Measurements from ENCODE around the gene BLNK. TPM values are rescaled to one million over a fixed set of nuclear protein-coding genes. Genes with fewer than 3 reads are reported as not detected.

BLNK gene
- total RNA-seq, 1 donor from 2014 or later, result 1.4 TPM

- H3K27me3 ChIP-seq (ENCODE audit: low read depth), result peaks cover 18% of the 10 kb centered on the region
- peaks cover 10% of the 10 kb centered on the region for H3K4me1 ChIP-seq
- H3K27ac ChIP-seq (replicated peaks), result no peak overlapping the region
- intact Hi-C loops (cut with micrococcal nuclease), result no loop called here
- DNase-seq, result no peak
- TF ChIP-seq, protein P1, sequence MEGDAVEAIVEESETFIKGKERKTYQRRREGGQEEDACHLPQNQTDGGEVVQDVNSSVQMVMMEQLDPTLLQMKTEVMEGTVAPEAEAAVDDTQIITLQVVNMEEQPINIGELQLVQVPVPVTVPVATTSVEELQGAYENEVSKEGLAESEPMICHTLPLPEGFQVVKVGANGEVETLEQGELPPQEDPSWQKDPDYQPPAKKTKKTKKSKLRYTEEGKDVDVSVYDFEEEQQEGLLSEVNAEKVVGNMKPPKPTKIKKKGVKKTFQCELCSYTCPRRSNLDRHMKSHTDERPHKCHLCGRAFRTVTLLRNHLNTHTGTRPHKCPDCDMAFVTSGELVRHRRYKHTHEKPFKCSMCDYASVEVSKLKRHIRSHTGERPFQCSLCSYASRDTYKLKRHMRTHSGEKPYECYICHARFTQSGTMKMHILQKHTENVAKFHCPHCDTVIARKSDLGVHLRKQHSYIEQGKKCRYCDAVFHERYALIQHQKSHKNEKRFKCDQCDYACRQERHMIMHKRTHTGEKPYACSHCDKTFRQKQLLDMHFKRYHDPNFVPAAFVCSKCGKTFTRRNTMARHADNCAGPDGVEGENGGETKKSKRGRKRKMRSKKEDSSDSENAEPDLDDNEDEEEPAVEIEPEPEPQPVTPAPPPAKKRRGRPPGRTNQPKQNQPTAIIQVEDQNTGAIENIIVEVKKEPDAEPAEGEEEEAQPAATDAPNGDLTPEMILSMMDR (IDR thresholded peaks at IDR 0.05; ENCODE audit: borderline replicate concordance), result no peak
- H3K9me3 ChIP-seq (replicated peaks), result no peaks in the 10 kb centered on the region
- no peaks in the 10 kb centered on the region for H3K36me3 ChIP-seq
- no peak overlapping the region for H3K4me3 ChIP-seq
Observed at GRCh38 chr10:96272316-96273280, 1.2 kb upstream of the BLNK start.

DNA sequence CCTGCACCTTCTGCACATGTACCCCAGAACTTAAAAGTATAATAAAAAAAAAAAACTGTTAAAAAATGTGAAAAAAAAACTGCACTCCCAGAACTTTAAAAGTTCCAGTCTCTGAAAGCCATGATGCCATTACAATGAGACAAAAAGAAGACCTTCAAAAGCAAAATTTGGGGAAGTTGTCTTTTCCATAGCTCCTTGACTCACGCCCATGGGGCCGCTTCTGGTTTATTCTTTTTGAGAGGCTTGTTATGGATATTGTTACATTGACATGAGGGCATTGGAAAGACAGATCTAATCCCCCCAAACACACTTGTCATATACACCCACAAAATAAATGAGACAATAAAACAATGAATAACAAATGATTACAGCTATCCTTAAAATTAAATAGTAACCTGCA lies 798 bp downstream of the BLNK start:
- Histone ChIP-seq H3K4me1 (peaks cover 7% of the 10 kb centered on the region), H3K27ac (replicated peaks) (peak overlapping the region; percentile 61), H3K27me3 (ENCODE audit: low read depth) (peaks cover 37% of the 10 kb centered on the region), H3K4me3 (peak overlapping the region; percentile 21), H3K36me3 (no peaks in the 10 kb centered on the region), H3K9me3 (replicated peaks) (no peaks in the 10 kb centered on the region)
- TF ChIP-seq, protein P1 (IDR thresholded peaks at IDR 0.05; ENCODE audit: borderline replicate concordance), result no peak
- intact Hi-C loops (cut with micrococcal nuclease), result no loop called here
- no peak for DNase-seq

DNA sequence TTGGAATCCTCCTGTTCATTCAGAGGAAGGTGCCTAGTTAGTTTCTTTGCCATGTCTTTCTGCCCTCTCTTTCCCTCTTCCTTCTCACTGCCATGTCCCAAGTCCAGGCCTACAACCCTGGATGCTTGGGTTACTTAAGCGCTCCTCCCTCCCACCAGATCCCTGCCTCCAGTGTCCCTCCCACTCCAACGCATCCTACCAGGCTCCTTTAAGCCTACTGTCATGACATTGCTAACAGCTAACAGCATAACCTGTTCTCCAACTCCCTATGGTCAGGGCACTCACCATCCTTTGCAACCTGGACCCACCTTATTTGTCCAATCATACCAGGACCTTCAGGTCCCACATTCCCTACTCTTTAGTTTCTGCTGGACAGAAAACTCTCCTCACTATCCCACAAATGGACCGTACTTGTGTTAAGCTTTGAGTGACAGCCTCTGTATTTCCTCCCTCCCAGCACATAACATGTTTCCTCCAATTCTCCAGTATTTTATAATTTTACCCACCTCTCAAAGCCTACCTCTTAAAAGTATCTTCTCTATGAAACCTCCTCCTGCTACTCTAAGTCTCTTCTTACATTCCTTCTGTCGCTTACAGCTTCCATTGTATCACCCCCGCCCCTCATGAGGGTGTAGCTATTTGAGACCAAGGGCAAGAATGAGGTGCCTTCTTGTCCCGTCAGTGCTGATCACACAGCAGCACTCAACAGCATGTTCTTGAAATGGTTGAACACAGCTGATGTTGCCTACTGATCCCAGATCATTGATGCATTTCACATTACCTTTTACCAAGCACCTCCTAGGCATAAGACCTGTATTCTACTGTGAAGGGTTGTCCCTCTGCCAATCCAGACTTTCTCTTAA lies 1.7 kb downstream of the BLNK start:
- no peak for DNase-seq
- TF ChIP-seq, protein P1 (IDR thresholded peaks at IDR 0.05; ENCODE audit: borderline replicate concordance), result no peak
- H3K27me3 ChIP-seq (ENCODE audit: low read depth), result peaks cover 46% of the 10 kb centered on the region
- intact Hi-C loops (cut with micrococcal nuclease), result no loop called here
- H3K9me3 ChIP-seq (replicated peaks), result no peaks in the 10 kb centered on the region
- no peaks in the 10 kb centered on the region for H3K36me3 ChIP-seq
- H3K4me1 ChIP-seq, result peaks cover 5% of the 10 kb centered on the region
- no peak overlapping the region for H3K27ac ChIP-seq (replicated peaks)
- H3K4me3 ChIP-seq, result no peak overlapping the region

DNA sequence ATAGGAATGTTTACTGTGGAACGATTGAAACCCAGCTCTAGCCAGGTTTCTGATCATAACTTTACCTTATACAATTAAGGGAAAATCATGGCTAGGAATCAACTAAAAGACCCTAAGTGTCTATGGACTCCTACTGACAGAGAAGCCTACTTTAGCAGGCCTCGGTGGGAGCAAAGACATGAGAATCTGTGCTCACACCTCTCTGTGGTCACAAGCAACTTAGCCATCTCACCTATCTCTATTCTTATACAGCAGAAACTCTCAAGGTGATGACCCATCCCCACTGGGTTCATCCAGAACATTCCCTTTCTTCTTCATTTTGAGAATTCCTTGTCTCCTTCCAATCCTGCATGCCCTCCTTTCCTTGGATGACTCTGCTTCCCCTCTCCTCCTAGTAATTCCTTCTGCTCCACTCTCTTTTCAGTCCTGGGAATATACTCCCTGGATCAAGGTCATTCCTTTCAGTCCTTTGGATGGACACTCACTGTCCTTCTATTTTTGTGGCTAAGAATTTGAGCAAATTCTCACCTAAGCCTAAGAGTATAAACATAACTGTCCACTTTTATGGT lies 2.9 kb downstream of the BLNK start:
- H3K27ac ChIP-seq (replicated peaks), result no peak overlapping the region
- H3K27me3 ChIP-seq (ENCODE audit: low read depth), result peaks cover 58% of the 10 kb centered on the region
- H3K4me3 ChIP-seq, result no peak overlapping the region
- intact Hi-C loops (cut with micrococcal nuclease), result no loop called here
- H3K36me3 ChIP-seq, result no peaks in the 10 kb centered on the region
- DNase-seq, result no peak
- H3K4me1 ChIP-seq, result peaks cover 5% of the 10 kb centered on the region
- TF ChIP-seq, protein P1 (IDR thresholded peaks at IDR 0.05; ENCODE audit: borderline replicate concordance), result no peak
- H3K9me3 ChIP-seq (replicated peaks), result no peaks in the 10 kb centered on the region

DNA sequence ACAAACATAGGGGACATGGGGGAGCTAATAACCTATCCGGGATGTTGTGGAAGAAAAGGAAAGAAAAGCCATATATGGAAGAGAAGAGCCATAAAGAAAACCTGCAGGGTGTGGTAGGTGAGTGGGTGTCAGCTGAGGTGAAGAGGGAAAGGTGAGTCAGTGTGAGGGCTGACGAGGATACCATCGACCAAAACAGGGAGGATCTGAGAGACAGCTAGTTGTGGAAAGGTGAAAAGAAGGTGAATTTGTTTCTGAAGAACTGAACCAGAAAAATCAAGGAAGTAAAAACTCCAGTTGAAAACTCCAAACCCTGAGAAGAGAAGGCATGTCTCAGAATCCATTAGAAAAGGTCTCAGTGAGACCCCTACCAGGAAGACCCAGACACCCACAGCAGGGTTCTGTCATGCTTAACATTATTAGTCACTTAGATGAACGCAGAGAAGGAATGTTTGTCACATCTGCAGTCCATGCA lies 4.1 kb downstream of the BLNK start:
- no peak for DNase-seq
- intact Hi-C loops (cut with micrococcal nuclease), result no loop called here
- Histone ChIP-seq H3K4me3 (no peak overlapping the region), H3K27ac (replicated peaks) (no peak overlapping the region), H3K4me1 (peaks cover 5% of the 10 kb centered on the region), H3K9me3 (replicated peaks) (no peaks in the 10 kb centered on the region), H3K27me3 (ENCODE audit: low read depth) (peaks cover 63% of the 10 kb centered on the region), H3K36me3 (no peaks in the 10 kb centered on the region)
- TF ChIP-seq, protein P1 (IDR thresholded peaks at IDR 0.05; ENCODE audit: borderline replicate concordance), result no peak
